ENCODE data around the gene THOP1.

Gene THOP1

DNA sequence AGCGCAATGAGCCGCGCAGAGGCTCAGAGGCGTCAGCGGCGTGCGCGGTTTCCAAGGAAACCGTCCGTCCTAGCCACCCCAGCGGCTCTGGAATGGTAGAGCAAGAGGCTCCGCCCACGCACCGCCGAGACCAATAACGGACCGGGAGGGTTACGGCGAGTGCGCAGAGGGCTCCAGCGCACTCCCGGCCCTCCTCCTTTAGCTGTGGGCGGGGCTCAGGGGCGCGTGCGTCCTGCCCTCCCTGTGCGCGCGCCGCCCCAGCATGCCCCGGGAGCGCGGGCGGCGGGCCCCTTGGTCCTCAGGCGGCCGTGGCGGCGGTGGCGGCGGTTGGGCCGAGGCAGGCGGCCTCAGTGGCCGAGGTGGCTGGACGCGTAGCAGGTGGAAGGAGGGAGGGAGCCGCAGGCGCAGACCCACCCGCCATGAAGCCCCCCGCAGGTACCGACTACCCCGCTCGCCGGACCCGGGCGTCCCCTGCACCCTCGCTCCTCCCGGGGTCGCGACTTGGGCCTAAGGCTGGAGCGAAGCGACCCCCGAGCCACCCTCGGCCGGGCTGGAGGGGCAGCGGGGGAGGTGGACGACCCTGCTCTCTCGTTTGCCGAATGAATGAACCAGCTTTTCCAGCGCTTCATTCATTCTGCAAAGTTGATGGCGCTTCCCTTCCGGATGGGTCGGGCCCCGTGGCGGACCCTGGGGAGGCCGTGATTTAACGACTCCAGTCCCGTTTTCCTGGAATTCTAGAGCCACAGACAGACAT, at the start of gene THOP1:
TSS of gene THOP1 (plus strand) at position 260 of the 754 bp plus-strand sequence. CDS start at position 420, 160 bp downstream.
- peak; percentile 100 for DNase-seq

GRCh38 chr19:2736550-2737190, 48.6 kb upstream of the THOP1 start:
- DNase-seq, result no peak

GRCh38 chr19:2739602-2740313, 45.5 kb upstream of the THOP1 start, which contains the start of gene SLC39A3:
Gene SLC39A3, minus strand, starts transcription at chr19:2740017. Its CDS starts 2,760 bp downstream, at chr19:2737257.
- DNase-seq, result peak; percentile 98

DNA sequence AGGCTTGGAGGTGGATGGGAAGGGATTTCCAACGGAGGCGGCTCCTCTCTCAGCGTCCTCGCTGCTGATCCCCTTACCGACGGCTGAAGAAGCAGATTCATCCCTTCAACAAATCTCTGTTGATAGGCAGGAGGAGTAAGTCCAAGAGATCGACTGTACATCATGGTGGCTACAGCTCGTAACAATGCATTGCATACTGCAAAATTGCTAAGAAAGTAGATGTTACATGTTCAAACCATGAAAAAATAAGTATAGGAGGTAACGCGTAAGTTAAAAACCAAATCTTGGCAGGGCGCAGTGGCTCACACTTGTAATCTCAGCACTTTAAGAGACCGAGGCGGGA, 45.0 kb upstream of the THOP1 start:
- no peak for DNase-seq

DNA sequence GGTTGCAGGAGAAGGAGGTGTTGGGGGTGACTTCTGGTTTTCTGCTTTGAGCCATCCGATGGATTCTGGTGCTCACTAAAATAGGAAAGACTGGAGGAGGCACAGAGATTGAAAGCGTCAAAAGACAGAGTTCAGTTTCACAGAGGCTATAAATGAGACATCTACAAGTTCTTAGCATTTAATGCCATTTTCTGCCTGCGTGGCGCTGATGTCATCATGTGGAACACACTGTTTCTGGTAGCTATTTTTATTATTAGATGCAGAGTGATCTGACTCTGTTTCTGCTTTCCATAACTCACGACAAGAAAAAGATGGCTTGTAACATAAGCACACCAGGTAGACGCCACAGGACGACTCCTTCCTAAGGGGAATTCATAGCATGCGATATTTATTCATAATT, 42.2 kb upstream of the THOP1 start:
- DNase-seq, result no peak

DNA sequence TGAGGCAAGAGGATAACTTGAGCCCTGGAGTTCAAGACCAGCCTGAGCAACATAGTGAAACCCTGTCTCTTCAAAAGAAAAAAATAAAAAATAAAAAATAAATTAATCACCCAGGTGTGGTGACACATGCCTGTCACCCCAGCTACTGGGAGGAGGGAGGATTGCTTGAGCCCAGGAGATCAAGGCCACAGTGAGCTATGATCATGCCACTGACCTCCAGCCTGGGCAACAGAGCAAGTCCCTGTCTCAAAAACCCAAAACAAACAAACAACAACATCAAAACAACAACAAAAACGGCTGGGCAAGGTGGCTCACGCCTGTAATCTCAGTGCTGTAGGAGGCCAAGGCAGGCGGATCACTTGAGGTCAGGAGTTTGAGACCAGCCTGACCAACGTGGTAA, 41.2 kb upstream of the THOP1 start:
- DNase-seq, result no peak

- no peak for DNase-seq
Observed at GRCh38 chr19:2747349-2747748, 38.0 kb upstream of the THOP1 start.

- DNase-seq, result no peak
Observed at GRCh38 chr19:2750808-2751437, 34.4 kb upstream of the THOP1 start.

DNA sequence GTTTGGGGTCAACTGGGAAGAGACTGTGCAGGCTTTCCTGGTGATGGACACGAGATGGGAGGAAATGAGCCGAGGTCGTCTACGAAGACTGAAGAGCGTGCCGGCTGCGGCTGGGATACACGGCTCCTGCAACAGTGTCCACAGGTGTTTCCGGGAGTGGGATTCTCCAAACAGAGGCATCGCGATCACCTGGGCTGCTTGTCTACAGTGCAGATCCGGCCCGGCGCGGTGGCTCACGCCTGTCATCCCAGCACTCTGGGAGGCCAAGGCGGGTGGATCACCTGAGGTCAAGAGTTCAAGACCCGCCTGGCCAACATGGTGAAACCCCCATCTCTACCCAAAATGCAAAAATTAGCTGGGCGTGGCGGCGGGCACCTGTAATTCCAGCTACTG, 33.9 kb upstream of the THOP1 start:
- no peak for DNase-seq

GRCh38 chr19:2754659-2755447, 30.4 kb upstream of the THOP1 start:
- no peak for DNase-seq

GRCh38 chr19:2755448-2755705, 29.9 kb upstream of the THOP1 start:
- no peak for DNase-seq

- no peak for DNase-seq
Observed at GRCh38 chr19:2755811-2756210, 29.5 kb upstream of the THOP1 start.

DNA sequence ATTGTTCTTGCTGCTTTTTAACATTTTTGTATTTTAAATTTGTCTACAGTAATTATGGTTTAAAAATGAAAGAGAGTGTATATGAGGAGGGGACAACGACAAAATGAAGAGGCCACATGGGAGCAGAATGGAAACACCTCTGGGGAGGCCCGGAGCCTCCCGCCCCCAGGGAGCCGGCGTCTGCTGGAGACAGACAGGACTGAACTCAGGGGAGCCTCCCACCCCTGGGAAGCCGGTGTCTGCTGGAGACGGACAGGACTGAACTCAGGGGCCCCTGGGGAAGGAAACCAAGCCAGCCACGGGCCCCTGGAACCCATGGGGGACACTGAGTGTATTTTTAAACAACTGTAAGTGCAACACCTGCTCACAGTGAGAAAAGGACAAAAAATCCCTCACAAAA, 28.8 kb upstream of the THOP1 start:
- no peak for DNase-seq

DNA sequence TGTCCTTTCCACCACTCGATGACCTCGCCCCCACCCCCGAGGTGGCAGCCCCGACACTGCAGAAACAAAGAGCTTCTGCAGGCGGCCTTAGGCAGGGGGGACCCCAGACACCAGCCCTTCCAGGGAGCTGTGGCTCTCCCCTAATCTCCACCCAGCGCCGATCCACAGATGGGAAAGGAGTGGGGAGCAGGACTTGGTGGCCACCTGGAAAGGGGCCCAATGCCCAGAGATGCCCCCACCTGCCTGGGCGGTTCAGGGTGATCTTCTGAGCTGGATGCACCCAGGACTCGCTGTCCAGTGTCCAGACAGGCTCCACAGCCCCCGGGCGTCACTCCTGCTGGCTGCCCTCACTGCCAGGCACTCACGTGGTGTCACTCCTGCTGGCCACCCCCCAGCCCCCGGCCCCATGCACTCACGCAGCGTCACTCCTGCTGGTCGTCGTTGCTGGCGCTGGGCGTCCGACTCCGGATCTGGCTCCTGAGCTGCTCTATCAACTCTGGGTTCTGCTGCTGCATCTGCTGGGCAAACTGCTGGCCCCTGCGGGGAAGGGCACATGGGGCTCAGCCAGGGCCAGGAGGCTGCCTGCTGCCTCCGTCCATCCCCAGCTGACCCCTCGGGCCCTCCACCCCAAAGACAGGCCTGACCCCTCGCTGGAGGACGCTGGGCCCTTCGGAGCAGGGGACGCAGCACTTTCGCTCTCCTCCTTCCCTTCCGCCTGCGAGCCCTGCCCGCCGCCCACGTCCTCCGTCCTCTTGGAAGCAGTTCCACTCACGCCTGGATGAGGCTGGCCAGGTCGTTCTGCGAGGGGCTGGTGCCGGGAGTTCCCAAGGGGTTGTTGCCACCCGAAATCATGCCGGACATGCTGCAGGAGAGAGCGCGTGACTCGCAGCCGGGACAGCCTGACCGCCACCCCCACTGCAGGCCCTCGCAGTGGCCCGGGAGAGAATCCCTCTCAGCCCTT, 28.1 kb upstream of the THOP1 start:
- no peak for DNase-seq

DNA sequence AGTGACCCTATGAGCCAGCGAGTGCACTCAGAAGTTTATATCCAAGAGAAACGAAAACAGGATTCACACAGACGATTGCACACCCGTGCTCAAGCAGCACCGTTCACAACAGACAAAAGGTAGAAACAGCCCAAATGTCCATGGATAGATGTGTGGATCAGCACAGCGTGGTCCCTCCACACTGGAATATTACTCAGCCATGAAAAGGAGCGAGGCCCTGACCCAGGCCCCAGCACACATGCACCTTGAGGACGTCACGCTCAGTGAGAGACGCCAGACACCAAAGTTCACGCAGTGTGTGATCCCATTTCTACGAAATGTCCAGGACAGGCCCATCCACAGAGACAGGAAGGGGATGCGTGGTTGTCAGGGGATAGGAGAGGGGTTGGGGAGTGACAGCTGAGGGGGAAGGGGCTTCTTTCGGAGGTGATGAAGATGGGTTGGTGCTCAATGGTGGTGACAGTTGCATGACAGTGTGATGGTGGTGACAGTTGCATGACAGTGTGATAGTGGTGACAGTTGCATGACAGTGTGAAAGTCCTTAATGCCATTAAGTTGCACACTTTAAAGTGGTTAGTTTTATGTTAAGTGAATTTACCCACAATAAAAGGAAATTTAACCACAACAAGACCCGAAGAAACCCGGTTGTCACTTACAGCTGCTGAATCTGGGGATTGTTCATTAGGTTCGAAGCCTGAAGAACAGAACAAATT, 26.5 kb upstream of the THOP1 start:
- DNase-seq, result no peak

GRCh38 chr19:2759362-2759761, 25.9 kb upstream of the THOP1 start:
- no peak for DNase-seq

DNA sequence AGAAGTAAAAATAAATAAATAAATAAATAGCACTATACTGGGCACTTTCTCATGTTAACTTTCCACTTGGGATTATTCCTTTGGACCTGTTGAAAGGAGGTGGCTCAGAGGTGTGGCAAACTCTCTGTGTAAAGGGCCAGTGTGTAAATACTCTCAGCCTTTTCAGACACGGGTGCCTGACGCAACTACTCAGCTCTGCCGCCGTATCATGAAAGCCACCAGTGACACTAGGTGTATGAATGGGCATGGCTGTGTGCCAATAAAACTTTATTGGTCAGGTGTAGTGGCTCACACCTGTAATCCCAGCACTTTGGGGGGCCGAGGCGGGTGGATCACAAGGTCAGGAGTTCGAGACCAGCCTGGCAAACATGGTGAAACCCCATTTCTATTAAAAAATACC, 25.3 kb upstream of the THOP1 start:
- no peak for DNase-seq

GRCh38 chr19:2761309-2761677, 24.0 kb upstream of the THOP1 start:
- no peak for DNase-seq

GRCh38 chr19:2761876-2762782, 23.2 kb upstream of the THOP1 start:
- DNase-seq, result no peak

All from hematopoietic multipotent progenitor cell treated with erythropoietin and hydrocortisone succinate and interleukin-3 and kit ligand, for 6 days (in vitro differentiated cells).